ENCODE measurements around the gene SERTAD1. TPM values are rescaled to one million over a fixed set of nuclear protein-coding genes. Genes with fewer than 3 reads are reported as not detected.
A peak's percentile ranks its signal among the peaks of the same experiment; 100 is the strongest.

SERTAD1 gene
- total RNA-seq, 1 donor from 2014 or later, result 3.2 TPM

- Mint-ChIP-seq H3K9me3 (no peaks in the 10 kb centered on the region), H3K4me1 (peaks cover under 1% of the 10 kb centered on the region), H3K4me3 (no peak overlapping the region), H3K27ac (ENCODE audit: unreplicated experiment) (no peak overlapping the region), H3K36me3 (ENCODE audit: low read depth) (no peaks in the 10 kb centered on the region), H3K27me3 (ENCODE audit: low read depth) (no peaks in the 10 kb centered on the region)
- TF ChIP-seq CTCF (conservative IDR thresholded peaks at IDR 0.05), result no peak
- DNase-seq (ENCODE audit: low read depth, low spot score), result no peak
Measured at GRCh38 chr19:40450664-40451063, 24.9 kb upstream of the SERTAD1 start.

DNA sequence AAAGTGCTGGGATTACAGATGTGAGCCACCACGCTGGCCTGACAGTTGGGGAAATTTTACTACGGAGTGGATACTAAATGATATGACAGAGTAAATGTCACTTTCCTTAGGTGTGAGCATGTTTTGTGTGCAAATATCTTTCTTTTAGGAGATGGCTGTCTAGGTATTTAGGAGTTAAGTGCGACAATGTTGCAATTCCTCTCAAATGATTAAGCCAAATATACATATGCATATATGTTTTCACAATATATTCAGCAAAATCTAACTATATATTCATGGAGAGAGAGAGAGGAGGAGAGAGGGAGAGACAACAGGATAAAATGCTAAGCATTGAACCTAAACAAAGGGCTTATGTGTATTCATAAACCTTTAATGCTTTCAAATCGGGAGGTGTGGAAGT is 23.7 kb upstream of the SERTAD1 start:
- H3K27ac Mint-ChIP-seq (ENCODE audit: unreplicated experiment), result no peak overlapping the region
- H3K27me3 Mint-ChIP-seq (ENCODE audit: low read depth), result peaks cover 2% of the 10 kb centered on the region
- no peaks in the 10 kb centered on the region for H3K9me3 Mint-ChIP-seq
- no peak for TF ChIP-seq CTCF (conservative IDR thresholded peaks at IDR 0.05)
- DNase-seq (ENCODE audit: low read depth, low spot score), result no peak
- no peak overlapping the region for H3K4me3 Mint-ChIP-seq
- H3K4me1 Mint-ChIP-seq, result peaks cover 9% of the 10 kb centered on the region
- no peaks in the 10 kb centered on the region for H3K36me3 Mint-ChIP-seq (ENCODE audit: low read depth)

DNA sequence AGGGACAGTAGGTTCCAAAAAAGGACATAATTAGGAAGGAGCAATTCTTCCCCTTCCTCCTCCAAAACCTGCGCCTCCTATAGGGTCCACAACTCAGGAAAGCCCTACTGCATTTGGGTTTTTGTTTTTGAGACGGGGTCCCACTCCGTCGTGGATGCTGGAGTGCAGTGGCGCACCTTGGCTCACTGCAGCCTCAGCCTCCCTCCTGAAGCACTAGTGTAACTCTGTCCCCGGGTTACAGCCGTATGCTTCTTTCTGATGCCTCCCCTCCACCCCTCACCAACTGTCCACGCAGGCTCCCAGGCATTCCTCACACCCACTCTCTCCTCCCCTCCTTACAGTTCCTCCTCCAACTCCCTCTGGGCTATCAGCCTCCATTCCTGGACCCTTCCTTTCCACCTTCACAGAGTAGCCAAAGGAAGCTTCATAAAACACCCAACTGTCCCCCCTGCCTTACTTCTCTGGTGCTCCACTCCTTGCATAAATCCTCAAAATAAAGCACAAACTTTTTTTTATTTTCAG is 20.5 kb upstream of the SERTAD1 start:
- H3K36me3 Mint-ChIP-seq (ENCODE audit: low read depth), result no peaks in the 10 kb centered on the region
- no peak for TF ChIP-seq CTCF (conservative IDR thresholded peaks at IDR 0.05)
- no peak overlapping the region for H3K27ac Mint-ChIP-seq (ENCODE audit: unreplicated experiment)
- no peaks in the 10 kb centered on the region for H3K9me3 Mint-ChIP-seq
- peaks cover 21% of the 10 kb centered on the region for H3K4me1 Mint-ChIP-seq
- peak overlapping the region; percentile 83 for H3K4me3 Mint-ChIP-seq
- peaks cover 2% of the 10 kb centered on the region for H3K27me3 Mint-ChIP-seq (ENCODE audit: low read depth)
- no peak for DNase-seq (ENCODE audit: low read depth, low spot score)

- peak overlapping the region; percentile 83 for H3K4me3 Mint-ChIP-seq
- peaks cover 2% of the 10 kb centered on the region for H3K27me3 Mint-ChIP-seq (ENCODE audit: low read depth)
- H3K36me3 Mint-ChIP-seq (ENCODE audit: low read depth), result no peaks in the 10 kb centered on the region
- no peak for TF ChIP-seq CTCF (conservative IDR thresholded peaks at IDR 0.05)
- H3K4me1 Mint-ChIP-seq, result peaks cover 25% of the 10 kb centered on the region
- H3K9me3 Mint-ChIP-seq, result no peaks in the 10 kb centered on the region
- peak overlapping the region; percentile 71 for H3K27ac Mint-ChIP-seq (ENCODE audit: unreplicated experiment)
- DNase-seq (ENCODE audit: low read depth, low spot score), result no peak
Measured at GRCh38 chr19:40445780-40446262, 20.0 kb upstream of the SERTAD1 start.

DNA sequence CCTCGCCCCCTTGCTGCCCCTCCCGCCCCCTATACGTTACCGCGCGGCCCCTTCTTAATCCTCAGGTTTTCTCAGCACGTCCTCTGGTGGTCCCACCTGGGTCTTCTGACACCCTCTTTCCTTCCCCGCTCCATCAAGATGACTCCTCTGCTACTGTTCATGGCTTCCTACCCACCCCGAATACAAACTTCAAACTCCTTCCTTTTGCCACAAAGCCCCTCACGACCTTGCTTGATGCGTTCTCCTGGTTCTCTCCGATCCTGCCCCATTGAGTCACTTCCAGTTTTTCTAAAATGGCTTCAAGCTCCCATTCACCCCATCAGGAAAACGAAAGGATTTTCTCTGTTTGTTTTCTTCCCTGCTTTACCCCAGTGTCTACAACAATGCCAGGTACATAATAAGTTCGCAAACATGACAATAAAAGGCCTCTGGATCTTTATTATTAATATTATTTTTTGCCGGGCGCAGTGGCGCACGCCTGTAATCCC is 19.1 kb upstream of the SERTAD1 start:
- Mint-ChIP-seq H3K4me1 (peaks cover 26% of the 10 kb centered on the region), H3K27ac (ENCODE audit: unreplicated experiment) (peak overlapping the region; percentile 98), H3K36me3 (ENCODE audit: low read depth) (no peaks in the 10 kb centered on the region), H3K4me3 (peak overlapping the region; percentile 97), H3K9me3 (no peaks in the 10 kb centered on the region), H3K27me3 (ENCODE audit: low read depth) (peaks cover 2% of the 10 kb centered on the region)
- peak; percentile 27 for TF ChIP-seq CTCF (conservative IDR thresholded peaks at IDR 0.05)
- DNase-seq (ENCODE audit: low read depth, low spot score), result no peak
